GM19468 (cell line): Measurements from ENCODE around the gene MT1B.

Experiments used
- ATAC-seq: cut with Tn5 transposase; IDR thresholded peaks from one replicate; pipeline ENCODE4 v1.9.1; 2021; ENCODE audit warnings: mild to moderate bottlenecking, moderate library complexity, moderate number of reproducible peaks; ENCODE audit not compliant: unreplicated experiment; ENCODE audit errors: extremely low read depth

Gene MT1B

DNA sequence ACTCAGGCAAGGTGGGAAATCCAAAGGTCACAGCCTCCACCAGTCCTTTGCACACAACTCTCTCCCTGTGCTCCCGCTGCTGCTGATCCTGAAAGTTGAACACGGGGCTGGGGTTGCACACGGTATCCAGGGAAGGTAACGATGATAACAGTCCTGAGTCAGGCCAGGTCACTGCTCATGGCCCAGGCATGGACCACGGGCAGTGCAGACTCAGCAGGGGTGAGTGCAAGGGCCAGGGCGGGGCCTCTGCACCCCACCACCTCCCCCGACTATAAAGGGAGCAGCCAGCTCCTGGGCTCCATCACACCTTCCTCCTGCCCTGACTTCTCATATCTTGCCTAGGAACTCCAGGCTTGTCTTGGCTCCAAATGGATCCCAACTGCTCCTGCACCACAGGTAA, at the start of gene MT1B:
MT1B (plus strand) TSS at position 301 of the 400 bp plus-strand sequence; CDS start at position 369, 68 bp downstream.
- no peak for ATAC-seq

DNA sequence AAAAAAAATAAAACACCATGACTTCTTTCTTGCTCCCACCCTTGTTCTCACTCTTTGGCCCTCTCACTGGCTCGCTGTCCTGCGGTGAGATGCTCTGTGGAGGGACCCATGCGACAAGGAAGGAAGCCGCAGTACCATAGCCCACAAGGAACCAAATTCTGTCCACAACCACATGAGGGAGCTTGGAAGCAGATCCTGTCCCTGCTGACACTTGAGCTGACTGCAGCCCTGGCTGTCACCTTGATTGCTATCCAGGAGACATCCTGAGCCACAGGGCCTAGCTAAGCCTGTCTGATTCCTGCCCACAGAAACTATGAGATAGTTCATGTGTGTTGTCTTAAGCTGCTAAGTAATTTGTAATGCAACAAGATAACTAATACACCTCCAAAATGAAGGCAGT, 48.1 kb upstream of the MT1B start:
- ATAC-seq, result no peak

DNA sequence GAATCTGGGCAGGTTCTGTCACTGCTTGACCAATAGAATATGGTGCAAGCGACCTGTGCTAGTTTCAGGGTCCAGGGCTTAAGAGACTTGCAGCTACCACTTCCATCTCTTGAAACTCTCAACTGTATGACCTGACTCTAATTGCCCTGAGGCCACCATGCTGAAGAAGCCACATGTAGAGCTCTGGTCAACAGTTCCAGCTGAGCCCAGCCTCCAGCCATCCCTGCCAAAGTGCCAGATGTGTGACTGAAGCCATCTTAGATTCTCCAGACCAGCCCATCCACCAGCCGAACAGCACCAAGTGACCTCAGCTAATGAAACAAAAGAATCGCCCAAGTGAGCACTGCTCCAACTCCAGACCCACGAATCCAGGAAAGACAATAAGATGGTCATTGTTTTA, 46.7 kb upstream of the MT1B start:
- ATAC-seq, result no peak

DNA sequence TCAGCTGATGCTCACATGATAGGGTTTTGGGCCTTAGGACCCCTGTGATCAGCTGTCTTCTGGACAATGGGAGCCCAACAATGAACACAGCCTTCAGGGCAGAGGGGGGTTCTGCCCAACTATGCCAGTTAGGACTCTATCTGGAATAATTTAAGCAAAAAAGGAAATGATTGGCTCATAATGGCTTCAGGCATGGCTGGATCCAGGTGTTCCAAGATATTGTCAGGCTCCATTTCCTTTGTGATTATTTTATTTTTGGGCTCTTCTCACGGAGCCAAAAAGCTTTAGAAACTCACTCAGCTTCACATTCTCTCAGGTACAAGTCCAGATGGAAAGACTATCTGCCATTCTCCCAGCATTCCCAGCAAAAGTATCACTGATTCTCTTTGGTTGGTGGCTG, 46.2 kb upstream of the MT1B start:
- ATAC-seq, result no peak

DNA sequence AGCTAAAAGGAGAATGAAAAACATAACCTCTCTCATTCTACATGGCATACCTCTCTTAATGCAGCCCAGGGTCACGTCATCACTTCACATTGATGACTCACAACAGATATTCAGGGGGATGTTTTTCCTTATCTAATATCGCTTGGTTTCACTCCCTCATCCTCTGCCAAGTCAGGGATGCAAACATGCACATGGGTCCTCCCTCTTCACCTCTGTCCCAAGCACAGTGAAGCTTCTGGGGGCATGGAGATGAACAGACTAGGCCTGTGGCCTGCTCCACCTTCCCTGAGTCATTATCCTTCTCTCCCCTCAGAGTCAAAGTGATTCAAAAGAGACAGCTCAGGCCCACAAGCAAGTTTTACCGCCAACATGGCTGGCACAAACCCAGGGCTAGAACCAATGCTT, 45.6 kb upstream of the MT1B start:
- ATAC-seq, result no peak

DNA sequence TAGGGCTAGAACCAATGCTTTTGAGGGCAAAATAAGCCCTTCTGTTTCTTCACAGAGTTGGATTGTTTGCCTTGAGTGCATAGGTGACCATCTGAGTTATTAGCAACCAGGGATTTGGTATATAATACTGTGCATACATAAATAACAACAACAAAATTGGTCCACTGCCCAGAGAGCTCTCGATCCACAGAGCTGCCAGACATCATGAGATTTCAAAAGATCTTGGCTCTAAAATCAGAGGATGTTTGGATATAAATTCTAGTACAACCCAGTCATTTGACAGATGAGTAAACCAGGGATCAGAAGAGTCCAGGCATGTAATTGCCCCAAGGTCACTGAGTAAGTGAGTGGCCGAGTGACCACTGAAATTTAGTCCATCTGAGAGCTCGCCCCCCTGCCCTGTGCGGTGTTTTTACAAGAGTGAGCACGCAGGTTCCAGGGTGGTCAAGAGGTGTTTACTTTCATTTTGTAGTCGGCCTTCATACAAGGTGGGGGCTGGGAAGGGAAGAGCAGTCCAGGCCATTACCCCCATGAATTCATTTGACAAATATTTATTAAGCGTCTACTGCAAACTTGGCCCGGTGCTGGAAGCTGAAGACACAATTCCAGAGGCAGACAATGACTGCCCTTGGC, 45.1 kb upstream of the MT1B start:
- ATAC-seq, result no peak

DNA sequence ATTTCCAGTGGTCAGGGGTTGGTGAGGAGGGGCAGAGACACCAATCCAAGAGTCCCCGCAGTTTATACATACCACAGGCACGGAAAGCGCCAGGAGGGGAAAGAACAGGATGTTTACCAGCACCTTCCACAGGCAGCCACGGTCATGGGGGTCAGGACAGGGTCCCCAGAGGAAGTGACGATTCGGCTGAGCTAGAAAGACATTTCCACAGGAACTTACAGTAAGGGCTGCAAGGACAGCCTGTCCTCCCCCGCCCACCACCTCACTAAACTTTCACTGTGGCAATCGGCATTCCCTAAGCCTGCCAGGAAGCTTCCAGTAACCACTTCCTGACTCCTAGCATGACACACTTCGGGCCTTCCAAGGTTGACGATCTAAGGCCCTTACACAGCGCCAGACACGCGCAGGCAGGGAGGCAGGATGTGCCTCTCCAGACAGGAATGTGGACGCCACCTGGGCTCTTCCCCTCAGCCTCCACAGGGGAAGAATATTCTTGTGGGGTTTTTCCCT, 44.5 kb upstream of the MT1B start:
- no peak for ATAC-seq

DNA sequence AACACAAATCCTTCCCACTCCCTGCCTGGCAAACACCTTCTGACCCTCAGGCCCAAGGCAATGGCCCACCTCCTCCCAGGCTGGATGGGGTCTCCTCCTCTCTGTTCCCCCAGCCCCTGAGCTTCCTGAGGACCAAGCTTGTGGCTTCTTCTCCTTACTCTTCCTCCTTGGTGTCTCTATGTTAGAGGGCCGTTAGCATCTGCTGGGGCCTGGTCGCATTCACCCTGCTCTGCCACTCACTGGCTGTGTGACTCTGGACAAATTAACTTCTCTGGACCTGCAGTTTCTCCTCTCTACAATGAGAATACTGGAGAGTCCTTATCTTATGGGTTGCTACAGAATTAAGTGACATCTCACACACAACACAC, 44.0 kb upstream of the MT1B start:
- ATAC-seq, result no peak

DNA sequence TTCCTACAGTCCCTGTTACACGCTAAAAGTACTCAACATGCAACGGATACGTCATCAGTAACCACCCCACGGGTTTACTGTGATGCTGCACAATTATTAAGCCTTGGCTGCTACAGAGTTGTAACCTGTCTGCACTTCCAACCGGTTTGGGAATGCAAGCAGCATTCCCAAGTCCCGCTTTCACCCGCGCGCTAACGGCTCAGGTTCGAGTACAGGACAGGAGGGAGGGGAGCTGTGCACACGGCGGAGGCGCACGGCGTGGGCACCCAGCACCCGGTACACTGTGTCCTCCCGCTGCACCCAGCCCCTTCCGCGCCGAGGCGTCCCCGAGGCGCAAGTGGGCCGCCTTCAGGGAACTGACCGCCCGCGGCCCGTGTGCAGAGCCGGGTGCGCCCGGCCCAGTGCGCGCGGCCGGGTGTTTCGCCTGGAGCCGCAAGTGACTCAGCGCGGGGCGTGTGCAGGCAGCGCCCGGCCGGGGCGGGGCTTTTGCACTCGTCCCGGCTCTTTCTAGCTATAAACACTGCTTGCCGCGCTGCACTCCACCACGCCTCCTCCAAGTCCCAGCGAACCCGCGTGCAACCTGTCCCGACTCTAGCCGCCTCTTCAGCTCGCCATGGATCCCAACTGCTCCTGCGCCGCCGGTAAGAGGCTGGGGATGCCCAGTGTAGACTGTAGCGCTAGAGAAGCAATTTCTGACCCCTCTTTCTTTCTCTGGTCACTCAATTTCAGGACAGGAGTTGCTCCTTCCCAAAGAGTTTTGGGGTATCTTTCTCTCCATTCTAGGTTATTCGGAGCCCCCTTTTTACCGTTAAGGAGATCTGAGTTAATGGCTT, 43.4 kb upstream of the MT1B start, which contains the start of gene MT2A:
MT2A (plus strand) TSS at position 542 of the 833 bp plus-strand sequence; CDS start at position 614, 72 bp downstream.
- ATAC-seq, result peak; percentile 89

DNA sequence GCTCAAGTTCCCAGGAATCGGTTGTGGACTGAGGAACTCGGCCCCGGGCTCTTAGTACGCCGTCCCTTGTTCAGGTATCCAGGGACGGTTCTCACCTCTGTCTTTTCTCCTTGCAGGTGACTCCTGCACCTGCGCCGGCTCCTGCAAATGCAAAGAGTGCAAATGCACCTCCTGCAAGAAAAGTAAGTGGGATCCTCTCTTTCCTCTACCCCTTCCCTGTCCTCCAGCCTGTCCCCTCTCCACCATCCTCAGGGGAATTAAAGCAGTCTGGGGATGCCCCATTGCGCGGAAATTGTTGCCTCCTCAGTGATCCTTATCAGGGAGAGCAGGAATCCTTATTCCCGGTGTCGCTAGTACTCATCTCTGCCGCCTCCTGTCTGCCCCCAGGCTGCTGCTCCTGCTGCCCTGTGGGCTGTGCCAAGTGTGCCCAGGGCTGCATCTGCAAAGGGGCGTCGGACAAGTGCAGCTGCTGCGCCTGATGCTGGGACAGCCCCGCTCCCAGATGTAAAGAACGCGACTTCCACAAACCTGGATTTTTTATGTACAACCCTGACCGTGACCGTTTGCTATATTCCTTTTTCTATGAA, 42.7 kb upstream of the MT1B start:
- no peak for ATAC-seq

DNA sequence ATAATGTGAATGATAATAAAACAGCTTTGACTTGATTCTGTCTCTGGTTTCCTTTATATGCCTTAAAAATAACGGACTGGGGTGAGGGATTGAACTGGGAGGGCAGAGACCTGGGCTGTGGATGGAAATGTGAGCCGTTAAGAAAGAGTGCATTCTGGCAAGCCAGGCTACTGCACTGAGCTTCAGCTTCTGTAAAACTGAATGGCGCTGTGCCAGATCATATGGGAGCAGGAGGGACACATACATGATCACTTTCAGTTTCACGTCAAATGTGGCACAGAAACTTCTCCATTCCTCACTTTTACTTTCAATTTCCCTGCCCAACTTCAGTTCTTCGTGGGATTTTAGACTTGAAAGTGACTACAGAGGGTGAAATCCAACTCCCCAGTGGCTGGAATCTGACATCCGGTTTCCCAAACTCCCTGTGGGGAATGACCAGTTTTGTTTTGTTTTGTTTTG, 42.2 kb upstream of the MT1B start:
- ATAC-seq, result no peak

DNA sequence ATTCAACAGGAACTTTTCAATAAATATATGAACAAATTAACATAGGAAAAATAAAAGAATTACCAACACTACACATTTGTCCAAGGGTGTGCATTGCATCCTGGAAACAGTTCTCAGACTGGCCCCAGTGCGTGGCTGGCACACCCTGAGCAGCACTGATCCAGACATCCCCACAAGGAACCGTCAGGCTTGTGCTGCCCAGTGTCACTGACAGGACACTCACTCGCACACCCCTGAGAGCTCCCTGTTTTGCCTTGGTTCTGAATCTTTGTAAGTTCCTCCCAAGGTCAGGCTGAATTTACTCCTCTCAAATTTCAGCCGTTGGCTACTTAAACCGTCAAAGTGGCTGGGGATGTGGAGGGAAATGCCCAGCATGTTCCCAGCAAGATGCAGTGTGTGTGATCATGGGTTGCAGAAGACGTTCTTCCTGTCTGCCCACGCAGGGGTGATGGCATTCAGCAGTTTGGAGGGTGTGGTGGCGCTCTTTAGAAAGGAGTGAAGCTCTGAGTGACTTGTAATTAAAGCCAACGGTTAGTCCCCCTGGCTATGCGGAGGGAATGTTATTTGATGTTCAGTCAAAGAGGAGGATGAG, 41.6 kb upstream of the MT1B start:
- no peak for ATAC-seq

DNA sequence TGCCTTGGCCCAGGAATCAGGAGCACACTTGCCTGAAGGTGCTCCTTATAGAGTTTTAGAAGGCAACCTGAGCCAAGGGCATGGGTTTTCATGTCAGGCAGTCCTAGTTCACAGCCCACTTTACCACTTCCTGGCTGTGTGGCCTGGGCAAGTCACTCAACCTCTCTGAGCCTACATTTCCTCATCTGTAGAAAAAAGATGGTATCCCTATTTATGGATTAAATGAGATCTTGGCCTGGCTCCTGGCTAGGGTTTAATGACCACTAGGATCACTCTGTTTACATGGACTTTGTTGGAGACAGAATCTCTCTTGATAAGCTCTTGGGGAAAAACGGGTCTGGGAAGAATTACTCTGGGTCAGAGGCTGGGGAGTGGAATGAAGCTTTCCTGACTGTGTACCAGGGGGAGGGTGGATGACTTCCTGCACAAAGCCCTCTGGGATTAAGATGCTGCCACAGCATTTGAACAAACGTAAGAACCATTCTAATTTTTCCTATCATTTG, 41.0 kb upstream of the MT1B start:
- no peak for ATAC-seq

DNA sequence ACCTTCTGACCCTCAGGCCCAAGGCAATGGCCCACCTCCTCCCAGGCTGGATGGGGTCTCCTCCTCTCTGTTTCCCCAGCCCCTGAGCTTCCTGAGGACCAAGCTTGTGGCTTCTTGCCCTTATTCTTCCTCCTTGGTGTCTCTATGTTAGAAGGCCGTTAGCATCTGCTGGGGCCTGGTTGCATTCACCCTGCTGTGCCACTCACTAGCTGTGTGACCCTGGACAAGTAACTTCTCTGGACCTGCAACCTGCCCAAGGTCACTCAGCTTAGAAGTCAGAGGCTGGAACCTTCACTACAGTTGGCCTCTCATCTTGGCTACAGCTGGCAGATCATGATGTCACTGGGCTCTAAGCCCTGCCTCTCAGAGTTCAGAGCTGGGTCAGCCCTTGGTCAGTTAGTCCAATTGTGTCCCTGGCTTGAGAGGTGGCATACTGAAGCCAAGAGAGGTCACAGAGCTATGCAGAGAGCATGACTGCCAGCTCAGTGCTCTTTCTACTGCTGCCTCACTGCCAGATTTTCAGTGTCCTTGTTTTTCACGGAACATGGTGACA, 40.3 kb upstream of the MT1B start:
- ATAC-seq, result no peak

DNA sequence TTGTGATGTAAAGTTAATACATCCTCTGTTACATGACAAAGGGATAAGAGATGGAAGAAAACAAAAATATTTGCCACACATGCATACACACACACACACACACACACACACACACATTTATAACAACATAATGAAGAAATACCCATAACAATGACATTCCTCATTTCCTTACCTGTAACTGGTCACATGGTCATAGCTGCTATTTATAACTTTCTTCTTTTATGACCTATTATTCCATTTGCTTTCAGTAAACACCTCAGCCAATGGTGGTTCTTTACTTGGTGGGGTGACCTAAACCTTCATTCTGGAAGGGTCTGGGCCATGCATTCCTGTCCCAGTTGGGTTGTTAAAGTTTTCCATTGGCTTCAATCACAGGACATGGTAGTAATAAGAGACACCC, 38.0 kb upstream of the MT1B start:
- ATAC-seq, result no peak

DNA sequence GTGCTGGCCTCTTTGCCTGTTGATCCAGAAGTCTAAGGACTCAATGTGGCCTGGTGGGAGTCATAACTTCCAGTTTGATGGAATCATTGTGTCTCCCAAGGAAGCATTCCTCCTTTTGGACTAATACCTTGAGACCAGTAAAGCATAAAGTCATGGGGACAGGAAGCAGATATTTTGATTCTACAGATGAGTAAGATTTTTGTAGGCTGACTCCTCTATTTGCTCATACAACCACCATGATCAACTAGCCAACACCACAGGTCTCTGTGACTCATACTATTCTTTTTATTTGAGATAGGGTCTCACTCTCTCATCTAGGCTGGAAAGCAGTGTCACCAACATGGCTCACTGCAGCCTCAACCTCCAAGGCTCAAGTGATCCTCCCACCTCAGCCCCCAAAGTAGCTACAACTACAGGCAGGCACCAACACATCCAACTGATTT, 37.1 kb upstream of the MT1B start:
- no peak for ATAC-seq

DNA sequence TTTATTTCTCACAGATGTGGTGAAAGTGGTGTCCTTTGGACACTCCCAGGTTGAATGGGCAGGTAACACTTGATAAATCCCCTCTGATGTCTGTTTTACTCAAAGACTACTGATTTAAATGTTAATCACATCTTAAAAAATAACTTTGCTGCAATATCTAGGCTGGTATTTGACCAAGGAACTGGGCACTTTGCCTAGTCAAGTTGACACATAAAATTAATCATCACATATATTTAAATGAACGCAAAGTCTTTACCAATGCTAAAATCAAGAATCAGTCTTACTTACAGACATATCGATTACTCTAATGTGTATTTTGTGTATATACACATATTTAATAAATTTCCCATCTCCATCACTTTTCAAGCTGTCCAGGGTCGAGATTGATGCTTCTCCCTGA, 36.3 kb upstream of the MT1B start:
- ATAC-seq, result no peak

DNA sequence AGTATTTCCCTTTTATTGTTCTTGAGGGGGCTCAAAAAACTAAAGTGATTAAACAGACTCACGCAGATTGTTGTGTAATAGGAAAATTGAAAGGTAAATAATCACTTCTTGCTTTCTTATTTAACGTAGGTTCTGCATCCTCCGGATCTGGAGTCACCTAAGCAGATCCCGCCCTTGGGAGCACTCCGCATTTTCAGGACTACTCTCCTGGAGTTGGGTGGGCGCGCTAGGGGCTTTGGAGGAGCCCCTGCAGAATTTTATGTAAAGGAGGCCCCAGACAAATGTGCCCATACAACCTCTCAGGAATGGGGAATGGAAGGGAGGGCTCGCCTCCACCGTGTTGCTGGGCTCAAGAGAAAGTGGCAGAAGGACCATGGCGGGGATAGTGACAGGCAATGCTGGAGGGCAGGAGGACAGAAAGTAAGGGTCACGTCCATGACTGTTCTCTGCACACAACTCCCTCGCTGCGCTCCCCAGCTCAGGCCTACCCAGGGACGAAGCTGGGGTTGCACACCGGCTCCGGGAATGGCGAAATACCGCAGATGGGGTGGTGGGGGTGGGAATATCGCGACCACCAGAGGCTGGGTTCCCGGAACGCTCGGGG, 35.0 kb upstream of the MT1B start:
- no peak for ATAC-seq

DNA sequence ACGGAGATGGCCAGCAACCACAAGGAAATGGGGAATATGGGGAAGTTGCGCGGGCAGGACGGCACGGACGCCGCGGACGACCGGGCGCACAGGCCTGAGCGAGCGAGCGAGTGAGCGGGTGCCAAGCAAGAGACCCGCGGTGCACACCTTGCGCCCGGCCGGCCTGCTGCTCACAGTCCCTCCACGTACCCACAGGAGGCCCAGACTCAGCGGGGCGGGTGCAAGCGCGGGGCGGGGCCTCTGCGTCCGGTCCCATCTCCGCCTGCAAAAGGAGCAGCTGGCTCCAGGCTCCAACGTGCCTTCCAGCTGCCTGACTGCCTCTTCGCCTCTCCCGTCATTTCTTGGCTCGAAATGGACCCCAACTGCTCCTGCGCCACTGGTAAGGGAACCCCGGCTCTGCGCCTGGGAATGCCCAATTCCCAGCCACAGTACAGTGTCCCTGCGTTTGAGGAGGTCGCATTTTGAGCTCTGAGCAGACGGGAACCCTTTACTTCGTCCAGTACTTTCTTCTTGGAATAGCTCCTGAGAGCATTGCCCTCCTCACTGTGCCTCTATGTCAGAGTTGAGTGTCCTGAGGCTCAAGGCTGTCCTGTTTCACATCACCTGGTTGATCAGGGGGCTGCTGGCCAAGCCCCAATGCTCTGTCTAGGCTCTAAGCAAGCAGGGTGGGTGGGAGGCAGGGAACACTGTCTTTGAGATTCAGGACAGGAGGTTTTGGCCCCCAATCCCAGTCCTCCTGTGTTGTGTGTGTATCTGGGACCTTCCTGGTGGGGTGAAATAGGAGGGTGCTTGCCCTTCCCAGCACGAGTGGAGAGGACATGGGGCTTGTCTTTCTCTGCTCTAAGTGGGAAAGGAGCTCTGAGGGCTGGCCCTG, 34.2 kb upstream of the MT1B start:
- ATAC-seq, result no peak
